GM21723 (cell line): ENCODE measurements around the gene TMEM140.
"Not testable (repeated sequence)": the region's sequence is repeated elsewhere in the genome, so short reads cannot be mapped to it uniquely, and the experiment has no call there.

ENCODE experiments used
- ATAC-seq: cut with Tn5 transposase; IDR thresholded peaks from one replicate; pipeline ENCODE4 v1.9.1; 2021; ENCODE audit warnings: mild to moderate bottlenecking, moderate library complexity; ENCODE audit not compliant: unreplicated experiment

Gene TMEM140

DNA sequence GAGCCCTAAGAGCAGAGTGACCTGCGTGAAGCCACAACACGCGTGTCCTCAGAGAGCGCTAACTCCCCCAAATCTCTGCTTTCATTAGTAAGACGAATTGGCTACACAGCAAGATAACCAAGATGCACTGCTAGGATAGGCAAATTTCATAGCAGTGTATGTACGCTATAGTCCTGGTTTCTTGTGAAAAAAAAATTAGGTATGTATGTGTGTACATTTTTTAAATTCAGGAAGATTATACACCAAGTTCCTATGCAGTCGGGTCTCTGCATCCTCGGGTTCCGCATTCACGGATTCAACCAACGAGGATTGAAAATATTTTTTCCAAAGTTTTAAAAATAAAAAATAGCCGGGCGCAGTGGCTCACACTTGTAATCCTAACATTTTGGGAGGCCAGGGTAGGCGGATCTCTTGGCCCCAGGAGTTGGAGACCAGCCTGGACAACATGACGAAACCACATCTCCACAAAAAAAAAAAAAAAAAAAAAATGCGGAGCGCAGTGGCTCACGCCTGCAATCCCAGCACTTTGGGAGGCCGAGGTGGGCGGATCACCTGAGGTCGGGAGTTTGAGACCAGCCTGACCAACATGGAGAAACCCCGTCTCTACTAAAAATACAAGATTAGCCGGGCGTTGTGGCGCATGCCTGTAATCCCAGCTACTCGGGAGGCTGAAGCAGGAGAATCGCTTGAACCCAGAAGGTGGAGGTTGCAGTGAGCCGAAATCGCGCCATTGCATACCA is 64.2 kb downstream of the TMEM140 start:
- ATAC-seq = not testable (repeated sequence)

GRCh38 chr7:135213831-135214230 is 66.0 kb downstream of the TMEM140 start:
- ATAC-seq = no peak

DNA sequence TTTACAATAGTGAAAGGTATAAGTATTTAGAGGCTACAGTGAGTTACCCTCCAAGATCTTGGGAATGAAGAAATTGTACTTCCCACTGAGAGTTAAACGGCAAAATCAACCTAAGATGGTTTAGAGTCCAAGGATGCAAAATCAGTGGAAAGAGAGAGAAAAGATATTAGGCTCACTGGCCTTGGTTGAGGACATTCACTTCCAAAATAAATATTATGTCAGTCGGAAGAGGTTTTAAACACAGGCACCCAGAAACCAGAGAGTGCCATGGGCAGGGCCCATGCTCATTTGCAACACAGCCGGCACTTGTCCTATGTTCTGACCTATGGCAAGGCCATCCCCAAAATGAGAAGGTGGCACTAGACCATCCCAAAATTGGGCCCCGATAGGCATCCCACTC is 67.3 kb downstream of the TMEM140 start:
- ATAC-seq = no peak

- no peak for ATAC-seq
These were observed 67.8 kb downstream of the TMEM140 start for GRCh38 chr7:135215698-135216097.
